Activated CD4-positive, CD25-positive, alpha-beta regulatory T cell (primary cell): ENCODE measurements around the gene MEMO1.
"Not testable (repeated sequence)": the region's sequence is repeated elsewhere in the genome, so short reads cannot be mapped to it uniquely, and the experiment has no call there.

Experiments
- DNase-seq, 4 experiments: peaks; one replicate each; lab custom pipeline; 2025; lab: John Stamatoyannopoulos, UW

The MEMO1 gene

DNA sequence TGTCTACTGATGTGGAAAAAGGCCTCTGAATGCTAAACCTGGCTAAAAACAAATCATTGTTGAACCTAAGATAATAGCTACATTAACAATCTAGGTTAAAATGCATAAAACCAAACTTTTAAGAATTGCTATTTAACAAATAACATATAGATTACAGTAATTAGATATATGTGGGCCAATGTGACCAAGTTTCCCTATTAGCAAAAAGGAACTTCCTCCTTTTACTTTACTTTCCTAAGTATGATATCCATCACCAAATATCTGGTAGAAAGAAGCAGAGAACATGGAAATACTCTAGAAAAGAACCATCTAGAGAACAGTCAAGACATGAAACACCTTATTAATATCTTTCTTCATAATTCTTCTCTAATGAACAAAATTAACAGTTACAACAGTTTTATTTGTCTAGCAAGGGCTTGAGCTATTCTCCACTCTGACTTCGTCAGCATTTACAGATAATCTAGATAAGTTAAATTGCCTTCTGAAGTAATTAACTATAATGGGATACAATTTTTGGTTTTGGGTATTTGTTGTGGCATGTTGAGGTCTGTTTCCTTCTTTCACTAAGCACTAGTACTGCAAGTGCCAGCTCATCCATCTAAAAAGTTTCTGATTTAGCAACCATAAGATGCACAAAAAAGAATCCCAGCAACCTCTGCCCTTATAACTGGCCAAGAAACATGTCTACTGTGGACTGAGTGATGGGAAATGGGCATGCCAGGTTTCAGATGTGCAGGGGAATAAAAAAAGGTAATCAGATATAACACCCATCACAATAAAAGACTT lies 53.3 kb downstream of the MEMO1 start:
- DNase-seq, result no peak

GRCh38 chr2:31956934-31957333 lies 53.9 kb downstream of the MEMO1 start:
- DNase-seq, result not testable (repeated sequence)

GRCh38 chr2:31956312-31956711 lies 54.5 kb downstream of the MEMO1 start:
- no peak for DNase-seq

DNA sequence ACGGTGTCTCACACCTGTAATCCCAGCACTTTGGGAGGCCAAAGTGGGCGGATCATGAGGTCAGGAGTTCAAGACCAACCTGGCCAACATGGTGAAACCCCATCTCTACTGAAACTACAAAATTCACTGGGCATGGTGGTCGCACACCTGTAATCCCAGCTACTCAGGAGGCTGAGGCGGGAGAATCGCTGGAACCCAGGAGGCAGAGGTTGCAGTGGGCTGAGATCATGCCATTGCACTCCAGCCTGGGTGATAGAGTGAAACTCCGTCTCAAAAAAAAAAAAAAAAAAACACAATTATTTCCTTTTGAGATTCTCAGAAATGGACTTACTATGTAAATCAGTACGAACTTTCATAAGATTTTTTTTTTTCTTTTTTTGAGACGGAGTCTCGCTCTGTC lies 57.7 kb downstream of the MEMO1 start:
- DNase-seq, result not testable (repeated sequence)

DNA sequence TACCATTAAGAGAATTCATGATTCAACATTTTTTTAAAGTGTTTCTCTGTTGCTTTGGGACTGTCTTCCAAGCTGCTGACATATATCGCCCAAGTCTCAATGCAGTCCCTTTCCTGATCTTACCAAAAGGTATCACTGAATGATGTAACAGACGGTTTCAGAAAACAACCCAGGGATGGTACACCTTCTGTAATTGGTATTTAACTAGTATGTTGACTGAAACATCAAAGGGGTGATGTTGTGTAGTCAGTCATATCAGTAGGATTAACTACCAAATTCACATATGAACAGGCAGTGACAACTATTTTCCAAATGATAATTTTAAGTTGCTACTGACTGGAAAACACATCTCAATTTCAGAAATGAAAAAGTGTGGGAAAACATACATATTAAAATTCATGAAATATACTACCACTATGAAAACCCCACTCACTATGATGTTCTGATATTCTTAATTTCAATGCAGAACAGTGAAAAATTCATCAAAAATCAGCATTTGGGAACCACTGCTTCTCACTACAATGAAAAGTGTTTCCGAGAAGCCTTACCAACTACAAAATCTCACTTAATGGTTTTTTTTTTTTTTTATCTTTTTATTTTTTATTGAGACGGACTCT lies 59.8 kb downstream of the MEMO1 start:
- no peak for DNase-seq

DNA sequence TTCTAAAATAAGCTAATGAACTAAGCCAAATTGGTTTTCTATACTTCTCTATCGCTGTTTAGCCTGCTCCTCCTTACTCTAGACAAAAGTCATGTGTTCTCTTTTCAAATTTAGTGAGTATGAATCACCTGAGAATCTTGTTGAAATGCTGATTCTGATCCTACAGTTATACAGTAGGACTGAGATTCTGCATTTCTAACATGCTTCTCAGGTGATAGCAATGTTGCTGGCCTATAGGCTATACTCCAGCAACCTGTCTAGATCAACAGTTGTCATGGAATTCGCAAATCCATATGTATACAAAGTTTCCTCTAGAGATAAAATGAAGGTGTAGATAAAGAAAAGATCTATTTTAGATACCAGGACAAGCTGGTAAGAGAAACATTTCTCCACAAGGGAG lies 62.9 kb downstream of the MEMO1 start:
- no peak for DNase-seq

- DNase-seq, result no peak
Measured at GRCh38 chr2:31946838-31947237, 64.0 kb downstream of the MEMO1 start.

DNA sequence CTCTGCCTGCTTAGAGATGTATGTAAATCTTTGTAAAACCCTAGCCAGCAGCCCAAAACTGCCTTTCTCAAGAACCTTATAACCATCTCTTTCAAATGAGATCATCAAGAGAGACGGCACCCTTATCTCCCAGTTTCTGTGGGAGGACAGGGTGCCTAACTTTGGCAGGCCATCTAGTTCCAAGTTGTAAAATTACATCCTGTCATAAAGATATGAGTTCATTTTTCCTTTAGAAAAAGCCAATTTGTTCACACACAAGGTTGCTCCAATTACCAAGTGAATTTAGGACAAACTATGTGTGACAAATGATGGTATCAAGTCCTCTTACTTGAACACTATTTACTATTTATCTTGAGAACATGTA lies 65.3 kb downstream of the MEMO1 start:
- DNase-seq, result no peak

DNA sequence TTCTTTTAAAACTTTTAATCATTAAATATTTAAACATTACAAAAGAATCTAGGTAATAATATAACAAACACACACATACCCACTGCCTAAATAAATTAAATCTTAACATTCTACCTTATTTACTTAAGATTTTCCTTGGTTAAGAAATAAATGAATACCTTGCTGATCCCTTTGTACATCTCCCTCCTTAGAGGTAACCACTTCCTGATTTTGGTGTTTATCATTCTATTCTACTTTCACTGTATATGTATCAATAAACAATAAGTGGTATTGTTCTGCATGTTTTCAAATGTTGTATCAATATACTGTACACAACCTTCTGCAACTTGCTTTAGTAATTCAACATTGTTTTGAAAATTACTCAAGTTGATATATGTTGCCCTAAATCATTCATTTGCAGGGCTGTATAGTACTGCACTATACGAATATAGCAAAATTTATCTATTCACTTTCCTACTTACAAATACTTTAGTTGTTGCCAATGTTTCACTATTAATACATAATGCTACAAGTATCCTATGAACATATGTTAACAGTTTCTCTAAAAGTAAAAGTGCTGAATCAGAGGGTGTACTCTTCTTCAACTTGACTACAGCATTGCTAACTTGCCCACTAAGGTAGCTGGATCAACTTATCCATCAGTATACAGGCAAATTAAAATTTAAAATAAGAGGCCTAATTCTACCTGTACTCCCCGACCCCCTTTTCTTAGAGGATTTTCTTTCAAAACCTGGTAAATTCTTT lies 65.8 kb downstream of the MEMO1 start:
- DNase-seq, result no peak

- no peak for DNase-seq
Measured at GRCh38 chr2:31943636-31944225, 67.1 kb downstream of the MEMO1 start.

DNA sequence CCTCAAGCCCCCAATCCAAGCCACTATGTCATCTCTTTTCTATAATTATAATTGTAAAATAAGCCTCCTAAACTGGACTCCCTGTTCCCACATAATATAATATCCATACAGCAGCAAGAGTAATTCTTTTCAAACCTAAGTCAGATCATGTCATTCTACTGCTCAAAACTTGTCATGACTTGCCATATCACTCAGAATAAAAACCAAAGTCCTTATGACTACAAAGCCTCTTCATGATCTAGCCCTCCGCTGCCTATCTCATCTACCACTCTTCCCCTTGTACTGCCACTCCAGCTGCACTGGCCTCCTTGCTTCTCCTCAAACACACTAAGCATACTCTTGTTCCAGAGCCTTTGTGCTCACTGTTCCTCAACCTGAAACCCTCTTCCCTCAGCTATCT lies 69.9 kb downstream of the MEMO1 start:
- DNase-seq, result no peak

GRCh38 chr2:31937741-31938140 lies 73.1 kb downstream of the MEMO1 start:
- DNase-seq, result no peak

DNA sequence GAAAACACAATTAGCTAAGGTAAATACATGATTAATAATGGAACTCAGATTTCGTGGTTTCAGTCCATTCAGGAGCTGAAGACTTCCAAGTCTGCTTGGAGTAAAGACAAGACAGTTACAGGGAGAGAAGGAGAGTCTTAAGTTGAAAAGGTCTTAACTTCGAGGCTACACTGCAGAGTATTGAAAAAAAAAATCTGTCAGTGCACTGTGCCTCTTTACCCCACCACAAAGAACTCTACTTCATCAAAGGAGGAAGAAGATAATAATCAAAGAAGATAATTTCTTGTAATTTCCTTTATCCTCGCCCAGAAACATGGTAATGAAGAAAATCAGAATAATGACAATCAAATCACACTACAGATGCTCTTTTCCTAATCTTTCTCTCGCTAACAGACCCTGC lies 75.4 kb downstream of the MEMO1 start:
- DNase-seq, result no peak

GRCh38 chr2:31933066-31933465 lies 77.7 kb downstream of the MEMO1 start:
- no peak for DNase-seq

DNA sequence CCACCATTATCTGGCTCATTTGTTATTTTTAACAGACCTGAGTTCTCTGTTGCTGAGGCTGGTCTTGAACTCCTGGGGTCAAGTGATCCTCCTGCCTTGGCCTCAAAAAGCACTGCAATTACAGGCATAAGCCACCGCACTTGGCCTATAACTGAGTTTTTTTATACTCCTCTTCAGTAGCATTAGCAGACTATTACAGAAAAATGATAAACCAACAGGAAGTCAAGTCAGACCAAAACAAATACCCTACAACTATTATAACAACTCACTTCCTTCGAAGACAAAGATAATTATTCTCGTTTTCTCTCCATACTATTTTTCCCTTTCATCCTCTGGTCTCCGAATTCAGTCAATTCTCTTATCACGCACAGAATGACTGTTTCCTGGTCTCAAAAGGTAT lies 78.2 kb downstream of the MEMO1 start:
- DNase-seq, result no peak

- DNase-seq, result no peak
Measured at GRCh38 chr2:31931916-31932315, 78.9 kb downstream of the MEMO1 start.

DNA sequence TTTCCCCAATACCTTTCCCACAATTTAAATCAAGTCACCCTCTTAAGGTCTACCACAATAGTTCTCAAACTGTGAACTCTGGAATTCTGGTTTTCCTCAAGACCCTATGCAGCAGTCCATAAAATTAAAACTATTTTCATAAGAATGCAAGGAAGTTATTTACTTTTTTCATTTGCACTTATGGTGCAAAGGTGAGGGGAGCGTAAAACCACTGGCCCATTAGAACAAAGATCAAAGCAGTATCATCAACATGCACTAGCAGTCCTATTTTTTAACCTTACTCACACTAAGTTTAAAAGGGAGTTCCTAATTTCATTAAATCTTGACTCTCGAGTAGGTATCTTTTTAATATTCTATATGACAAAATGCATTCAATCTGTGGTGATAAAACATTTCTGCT lies 85.3 kb downstream of the MEMO1 start:
- no peak for DNase-seq

- DNase-seq, result no peak
Measured at GRCh38 chr2:31923662-31924061, 87.1 kb downstream of the MEMO1 start.

DNA sequence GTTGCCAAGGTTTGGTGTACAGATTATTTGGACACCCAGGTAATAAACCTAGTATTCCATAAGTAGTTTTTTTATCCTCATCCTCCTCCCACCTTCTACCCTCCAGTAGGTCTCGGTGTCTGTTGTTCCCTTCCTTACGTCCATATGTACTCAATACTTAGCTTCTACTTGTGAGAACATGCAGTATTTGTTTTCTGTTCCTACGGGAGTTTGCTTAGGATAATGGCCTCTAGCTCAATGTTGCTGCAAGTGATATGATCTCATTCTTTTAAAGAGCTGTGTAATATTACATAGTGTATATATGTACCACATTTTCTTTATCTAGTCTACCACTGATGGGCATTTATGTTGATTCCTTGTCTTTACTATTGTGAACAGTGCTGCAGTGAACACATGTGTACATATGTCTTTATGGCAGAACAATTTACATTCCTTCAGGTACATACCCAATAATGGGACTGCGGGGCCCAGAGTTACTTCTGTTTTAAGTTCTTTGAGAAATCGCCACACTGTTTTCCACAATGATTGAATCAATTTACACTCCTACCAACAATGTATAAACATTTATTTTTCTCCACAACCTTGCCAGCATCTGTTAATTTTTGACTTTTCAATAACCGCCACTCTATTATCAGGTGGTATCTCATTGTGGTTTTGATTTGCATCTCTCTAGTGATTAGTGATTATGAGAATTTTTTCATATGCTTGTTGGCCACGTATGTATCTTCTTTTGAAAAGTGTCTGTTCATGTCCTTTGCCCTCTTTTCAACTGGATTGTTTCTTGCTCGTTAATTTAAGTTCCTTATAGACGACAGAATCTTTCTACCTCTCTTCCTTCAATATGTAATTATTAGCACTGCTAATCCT lies 88.0 kb downstream of the MEMO1 start:
- DNase-seq, result no peak

DNA sequence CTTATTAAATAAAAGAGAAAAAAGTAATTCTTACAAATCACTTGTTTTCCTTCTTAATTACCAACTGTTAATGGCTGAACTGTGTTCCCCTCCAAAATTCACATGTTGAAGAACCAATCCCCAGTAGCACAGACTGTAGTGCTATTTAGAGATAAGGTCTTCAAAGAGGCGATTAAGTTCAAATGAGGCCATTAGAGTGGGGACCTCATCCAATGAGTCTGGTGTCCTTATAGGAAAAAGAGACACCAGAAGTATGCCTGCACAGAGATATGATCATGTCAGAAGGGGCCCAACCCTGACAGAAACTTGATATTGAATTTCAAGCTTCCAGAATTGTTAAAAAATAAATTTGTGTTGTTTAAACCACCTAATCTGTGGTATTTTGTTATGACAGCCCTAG lies 89.8 kb downstream of the MEMO1 start:
- DNase-seq, result no peak

DNA sequence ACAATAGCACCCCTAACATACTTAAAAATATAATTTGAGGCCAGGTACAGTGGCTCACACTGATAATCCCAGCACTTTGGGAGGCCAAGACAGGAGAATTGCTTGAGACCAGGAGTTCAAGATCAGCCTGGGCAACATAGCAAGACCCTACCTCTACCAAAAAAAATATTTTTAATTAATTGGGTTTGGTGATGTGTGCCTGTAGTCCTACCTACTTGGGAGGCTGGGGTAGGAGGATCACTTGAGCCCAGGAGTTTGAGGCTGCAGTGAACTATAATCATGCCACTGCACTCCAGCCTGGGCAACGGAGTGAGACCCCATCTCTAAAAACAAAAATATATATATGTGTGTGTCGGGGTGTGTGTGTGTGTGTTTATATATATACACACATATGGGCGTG lies 91.3 kb downstream of the MEMO1 start:
- no peak for DNase-seq

- DNase-seq, result no peak
Measured at GRCh38 chr2:31909661-31910060, 101.1 kb downstream of the MEMO1 start.
